GM12801 (cell line): ENCODE results near the gene ZNF732.

Experiments
- CTCF ChIP-seq: IDR thresholded peaks from one replicate; pipeline ENCODE4 v1.5.1; 2011; ENCODE audit warnings: control low read depth; ENCODE audit not compliant: insufficient read length; ENCODE audit errors: extremely low read depth

Gene ZNF732

GRCh38 chr4:244471-244870 lies 60.8 kb downstream of the ZNF732 start:
- TF ChIP-seq CTCF = no peak

DNA sequence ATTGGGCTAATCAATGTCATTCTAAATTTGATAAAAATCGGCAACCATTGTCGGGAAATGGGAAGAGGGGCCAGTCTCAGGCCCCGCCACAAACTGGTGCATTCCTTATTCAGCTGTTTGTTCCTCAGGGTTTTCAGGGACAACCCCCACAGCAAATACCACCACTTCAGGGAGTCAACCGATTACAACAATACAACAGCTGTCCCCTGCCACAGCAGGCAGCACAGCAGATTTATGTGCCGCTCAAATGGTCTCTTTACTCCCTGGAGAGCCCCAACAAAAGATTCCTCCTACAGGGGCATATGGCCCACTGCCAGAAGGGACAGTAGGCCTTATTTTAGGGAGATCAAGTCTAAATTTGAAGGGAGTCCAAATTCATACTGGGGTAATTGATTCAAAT lies 61.8 kb downstream of the ZNF732 start:
- no peak for TF ChIP-seq CTCF

DNA sequence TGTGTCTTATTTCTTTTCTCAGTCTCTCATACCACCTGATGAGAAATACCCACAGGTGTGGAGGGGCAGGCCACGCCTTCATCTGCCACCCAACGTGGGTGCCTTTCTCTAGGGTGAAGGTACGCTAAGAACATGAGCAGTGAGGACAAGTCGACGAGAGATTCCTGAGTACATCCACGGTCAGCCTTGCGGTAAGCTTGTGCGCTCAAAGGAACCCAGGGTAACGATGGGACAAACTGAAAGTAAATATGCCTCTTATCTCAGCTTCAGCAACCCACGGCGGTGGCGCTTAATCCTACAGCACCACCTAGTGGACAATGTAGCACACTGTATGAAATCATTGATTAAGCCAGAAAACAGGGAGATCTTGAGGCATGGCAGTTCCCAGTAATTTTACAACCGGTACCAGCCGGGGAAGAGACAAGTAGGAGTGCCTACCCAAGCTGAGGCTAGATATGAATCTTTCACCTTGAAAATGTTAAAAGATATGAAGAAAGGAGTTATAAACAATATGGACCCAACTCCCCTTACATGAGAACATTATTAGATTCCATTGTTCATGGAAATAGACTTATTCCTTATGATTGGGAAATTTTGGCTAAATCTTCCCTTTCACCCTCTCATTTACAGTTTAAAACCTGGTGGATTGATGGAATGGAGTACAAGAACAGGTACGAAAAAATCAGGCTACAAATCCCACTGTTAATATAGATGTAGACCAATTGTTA lies 63.0 kb downstream of the ZNF732 start:
- TF ChIP-seq CTCF = no peak

DNA sequence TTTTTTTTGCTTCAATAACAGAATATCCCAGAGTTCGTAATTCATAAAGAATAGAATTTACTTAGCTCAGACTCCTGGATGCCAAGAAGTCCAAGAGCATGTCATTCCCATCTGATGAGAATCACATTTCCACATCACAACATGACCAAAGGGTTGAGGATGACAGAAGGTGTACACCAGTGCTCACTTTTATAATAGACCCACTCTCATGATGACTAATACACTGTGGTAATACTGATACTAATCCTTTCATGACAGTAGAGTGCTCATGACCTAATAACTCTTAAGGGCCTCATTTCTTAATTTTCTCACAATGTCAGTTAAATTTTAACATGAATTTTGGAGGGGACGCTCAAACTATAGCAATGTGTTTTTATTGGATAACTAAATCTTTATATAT lies 69.2 kb downstream of the ZNF732 start:
- TF ChIP-seq CTCF = no peak

DNA sequence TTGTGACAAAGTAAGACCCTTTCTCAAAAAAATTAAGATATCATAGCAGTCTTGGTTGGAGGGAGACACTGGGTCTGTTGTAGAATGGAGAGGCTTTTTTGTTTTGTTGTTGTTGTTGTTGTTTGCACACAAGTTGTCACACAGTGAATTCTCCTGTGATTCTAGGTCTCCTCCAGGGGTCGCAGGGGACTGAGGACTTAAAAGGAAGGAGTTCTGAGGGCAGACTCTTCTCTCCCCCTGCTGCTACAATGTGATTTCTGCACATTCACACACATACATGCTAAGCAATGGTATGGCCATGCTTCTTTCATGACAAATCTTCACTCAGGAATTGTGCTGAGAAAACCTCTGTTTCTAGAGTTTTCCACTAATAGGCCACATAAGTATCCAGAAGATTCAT lies 71.1 kb downstream of the ZNF732 start:
- no peak for TF ChIP-seq CTCF

GRCh38 chr4:223913-224497 lies 81.3 kb downstream of the ZNF732 start:
- no peak for TF ChIP-seq CTCF
